ENCODE data around the gene PDZD4.

Gene PDZD4

DNA sequence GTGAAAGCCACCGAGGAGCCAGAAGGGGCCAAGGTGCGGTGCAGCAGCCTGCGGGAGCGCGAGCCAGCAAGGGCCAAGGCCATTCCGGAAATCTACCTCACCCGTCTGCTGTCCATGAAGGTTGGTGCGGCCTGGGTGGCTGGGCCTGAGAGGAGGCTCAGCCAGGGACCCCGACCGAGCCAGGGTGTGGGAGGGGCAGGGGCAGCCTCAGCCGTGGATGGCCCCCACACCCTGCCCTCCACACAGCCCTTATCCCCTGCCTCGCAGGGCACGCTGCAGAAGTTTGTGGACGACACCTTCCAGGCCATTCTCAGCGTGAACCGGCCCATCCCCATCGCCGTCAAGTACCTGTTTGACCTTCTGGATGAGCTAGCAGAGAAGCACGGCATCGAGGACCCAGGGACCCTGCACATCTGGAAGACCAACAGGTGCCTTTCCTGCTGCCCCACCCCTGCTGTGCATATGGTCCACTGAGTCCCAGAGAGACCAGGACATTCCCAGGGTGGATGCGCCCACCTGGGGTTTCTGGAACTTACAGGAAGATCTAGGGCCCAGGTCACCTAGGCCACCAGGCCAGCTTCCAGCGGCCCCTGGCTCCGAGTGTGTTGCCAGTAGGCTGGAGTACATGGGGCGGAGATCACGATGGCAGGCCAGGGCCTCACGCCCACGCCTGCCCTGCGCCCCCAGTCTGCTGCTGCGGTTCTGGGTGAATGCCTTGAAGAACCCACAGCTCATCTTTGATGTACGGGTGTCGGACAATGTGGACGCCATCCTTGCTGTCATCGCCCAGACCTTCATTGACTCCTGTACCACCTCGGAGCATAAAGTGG lies 52.9 kb downstream of the PDZD4 start:
- H2BK15ac ChIP-seq (ENCODE audit: low read depth, poor library complexity, severe bottlenecking): no peak overlapping the region
- DNase-seq: no peak
- H4K8ac ChIP-seq (ENCODE audit: low read length): no peak overlapping the region
- H3K18ac ChIP-seq (ENCODE audit: low read depth in 1 of 2, low read length in 2 of 2): no peak overlapping the region
- H2AK5ac ChIP-seq (ENCODE audit: low read length, severe bottlenecking): no peak overlapping the region
- H3K79me1 ChIP-seq (replicated peaks; ENCODE audit: low read length, poor library complexity, severe bottlenecking): no peaks in the 10 kb centered on the region
- H4K91ac ChIP-seq (ENCODE audit: low read length): no peak overlapping the region
- H3K4me3 ChIP-seq (ENCODE audit: insufficient read depth in 1 of 2, low read depth in 1 of 2, low read length in 2 of 2): no peak overlapping the region
- no peak overlapping the region for H3K23ac ChIP-seq (ENCODE audit: low read length in 2 of 2)
- peaks cover 0 to 60% of the 10 kb centered on the region in 2 experiments for H3K36me3 ChIP-seq (ENCODE audit: control insufficient read depth in 1 of 2, insufficient read depth in 2 of 2, low read depth in 1 of 2, low read length in 2 of 2)
- no peak overlapping the region for H3K4me2 ChIP-seq (ENCODE audit: low read length, poor library complexity, severe bottlenecking)
- no peak overlapping the region for H2BK12ac ChIP-seq (ENCODE audit: low read length in 2 of 2)
- H3K27me3 ChIP-seq (ENCODE audit: control insufficient read depth in 1 of 2, insufficient read depth in 1 of 2, low read length in 2 of 2): peaks cover 0 to 5% of the 10 kb centered on the region in 2 experiments
- H3K9ac ChIP-seq (ENCODE audit: low read length): no peak overlapping the region
- no peaks in the 10 kb centered on the region for H3K9me3 ChIP-seq (ENCODE audit: control insufficient read depth, low read length)
- no peak overlapping the region for H3K14ac ChIP-seq (ENCODE audit: low read length in 2 of 2)
- H2BK120ac ChIP-seq (ENCODE audit: low read depth, low read length): no peak overlapping the region
- no peak overlapping the region for H3K4ac ChIP-seq (ENCODE audit: low read depth in 1 of 2, low read length in 2 of 2)
- H3K4me1 ChIP-seq (ENCODE audit: control insufficient read depth, insufficient read depth, low read depth, low read length): no peaks in the 10 kb centered on the region
- 93% methylated on average over 30 of the region's 34 CpGs for WGBS
- H2AFZ ChIP-seq (ENCODE audit: low read depth, low read length): no peak overlapping the region
- no peak overlapping the region for H3K27ac ChIP-seq (ENCODE audit: low read length, poor library complexity, severe bottlenecking)
- H2BK5ac ChIP-seq (ENCODE audit: low read depth, low read length, poor library complexity, severe bottlenecking): no peak overlapping the region

DNA sequence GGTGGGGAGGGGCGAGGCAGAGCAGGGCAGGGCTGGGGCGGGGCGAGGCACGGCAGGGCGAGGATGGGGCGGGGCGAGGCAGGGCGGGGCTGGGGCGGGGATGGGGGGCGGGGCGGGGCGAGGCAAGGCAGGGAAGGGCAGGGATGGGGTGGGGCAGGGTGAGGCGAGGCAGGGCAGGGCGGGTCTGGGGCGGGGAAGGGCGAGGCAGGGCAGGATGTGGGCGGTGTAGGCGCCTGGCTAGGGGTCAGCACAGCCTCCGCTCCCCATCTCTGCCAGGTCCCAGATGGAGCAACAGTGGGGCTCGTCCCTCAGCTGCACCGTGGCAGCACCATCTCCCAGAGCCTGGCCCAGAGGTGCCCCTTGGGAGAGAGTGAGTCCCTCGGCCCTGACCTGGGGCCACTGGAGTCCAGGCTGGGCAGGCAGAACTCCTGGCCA lies 53.7 kb downstream of the PDZD4 start:
- Histone ChIP-seq H3K4me3 (ENCODE audit: insufficient read depth in 1 of 2, low read depth in 1 of 2, low read length in 2 of 2) (no peak overlapping the region), H2AK5ac (ENCODE audit: low read length, severe bottlenecking) (no peak overlapping the region), H3K4me1 (ENCODE audit: control insufficient read depth, insufficient read depth, low read depth, low read length) (no peaks in the 10 kb centered on the region), H3K4me2 (ENCODE audit: low read length, poor library complexity, severe bottlenecking) (no peak overlapping the region), H3K27me3 (ENCODE audit: control insufficient read depth in 1 of 2, insufficient read depth in 1 of 2, low read length in 2 of 2) (peaks cover 0 to 5% of the 10 kb centered on the region in 2 experiments), H2BK120ac (ENCODE audit: low read depth, low read length) (no peak overlapping the region), H2BK15ac (ENCODE audit: low read depth, poor library complexity, severe bottlenecking) (peak overlapping the region; percentile 36), H2AFZ (ENCODE audit: low read depth, low read length) (no peak overlapping the region), H3K36me3 (ENCODE audit: control insufficient read depth in 1 of 2, insufficient read depth in 2 of 2, low read depth in 1 of 2, low read length in 2 of 2) (peaks cover 0 to 65% of the 10 kb centered on the region in 2 experiments), H3K27ac (ENCODE audit: low read length, poor library complexity, severe bottlenecking) (no peak overlapping the region), H3K9ac (ENCODE audit: low read length) (no peak overlapping the region), H2BK12ac (ENCODE audit: low read length in 2 of 2) (no peak overlapping the region), H3K18ac (ENCODE audit: low read depth in 1 of 2, low read length in 2 of 2) (no peak overlapping the region), H2BK5ac (ENCODE audit: low read depth, low read length, poor library complexity, severe bottlenecking) (no peak overlapping the region), H4K8ac (ENCODE audit: low read length) (no peak overlapping the region), H3K9me3 (ENCODE audit: control insufficient read depth, low read length) (no peaks in the 10 kb centered on the region), H4K91ac (ENCODE audit: low read length) (no peak overlapping the region), H3K79me1 (replicated peaks; ENCODE audit: low read length, poor library complexity, severe bottlenecking) (no peaks in the 10 kb centered on the region), H3K23ac (ENCODE audit: low read length in 2 of 2) (no peak overlapping the region), H3K14ac (ENCODE audit: low read length in 2 of 2) (no peak overlapping the region), H3K4ac (ENCODE audit: low read depth in 1 of 2, low read length in 2 of 2) (no peak overlapping the region)
- no peak for DNase-seq
- 100% methylated on average over 1 of the region's 22 CpGs for WGBS

DNA sequence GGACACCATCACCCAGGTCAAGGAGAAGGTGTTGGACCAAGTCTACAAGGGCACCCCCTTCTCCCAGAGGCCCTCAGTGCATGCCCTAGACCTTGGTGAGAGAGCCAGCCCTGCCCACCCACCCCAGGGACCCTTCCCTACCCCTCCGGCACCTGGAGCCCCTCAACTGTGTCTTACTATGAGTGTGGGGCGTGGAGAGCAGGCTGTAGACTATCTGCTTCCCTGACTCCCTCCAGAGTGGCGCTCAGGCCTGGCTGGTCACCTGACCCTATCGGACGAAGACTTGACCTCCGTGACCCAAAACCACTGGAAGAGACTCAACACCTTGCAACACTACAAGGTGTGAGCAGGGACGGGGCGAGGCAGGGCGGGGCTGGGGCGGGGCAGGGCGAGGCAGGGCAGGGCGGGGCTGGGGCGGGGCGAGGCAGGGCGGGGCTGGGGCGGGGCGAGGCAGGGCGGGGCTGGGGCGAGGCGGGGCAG lies 54.2 kb downstream of the PDZD4 start:
- no peaks in the 10 kb centered on the region for H3K79me1 ChIP-seq (replicated peaks; ENCODE audit: low read length, poor library complexity, severe bottlenecking)
- H4K91ac ChIP-seq (ENCODE audit: low read length): no peak overlapping the region
- H3K9me3 ChIP-seq (ENCODE audit: control insufficient read depth, low read length): no peaks in the 10 kb centered on the region
- no peak overlapping the region for H3K9ac ChIP-seq (ENCODE audit: low read length)
- no peak overlapping the region for H2AK5ac ChIP-seq (ENCODE audit: low read length, severe bottlenecking)
- no peak overlapping the region for H2BK12ac ChIP-seq (ENCODE audit: low read length in 2 of 2)
- no peak overlapping the region for H3K18ac ChIP-seq (ENCODE audit: low read depth in 1 of 2, low read length in 2 of 2)
- 90% methylated on average over 4 of the region's 20 CpGs for WGBS
- no peak for DNase-seq
- H2BK15ac ChIP-seq (ENCODE audit: low read depth, poor library complexity, severe bottlenecking): no peak overlapping the region
- H3K23ac ChIP-seq (ENCODE audit: low read length in 2 of 2): no peak overlapping the region
- H3K36me3 ChIP-seq (ENCODE audit: control insufficient read depth in 1 of 2, insufficient read depth in 2 of 2, low read depth in 1 of 2, low read length in 2 of 2): peaks cover 0 to 70% of the 10 kb centered on the region in 2 experiments
- H3K4me2 ChIP-seq (ENCODE audit: low read length, poor library complexity, severe bottlenecking): no peak overlapping the region
- H3K4me1 ChIP-seq (ENCODE audit: control insufficient read depth, insufficient read depth, low read depth, low read length): no peaks in the 10 kb centered on the region
- peaks cover 0 to 5% of the 10 kb centered on the region in 2 experiments for H3K27me3 ChIP-seq (ENCODE audit: control insufficient read depth in 1 of 2, insufficient read depth in 1 of 2, low read length in 2 of 2)
- H2BK120ac ChIP-seq (ENCODE audit: low read depth, low read length): no peak overlapping the region
- H2BK5ac ChIP-seq (ENCODE audit: low read depth, low read length, poor library complexity, severe bottlenecking): no peak overlapping the region
- no peak overlapping the region for H4K8ac ChIP-seq (ENCODE audit: low read length)
- no peak overlapping the region for H3K4me3 ChIP-seq (ENCODE audit: insufficient read depth in 1 of 2, low read depth in 1 of 2, low read length in 2 of 2)
- H3K14ac ChIP-seq (ENCODE audit: low read length in 2 of 2): no peak overlapping the region
- no peak overlapping the region for H3K27ac ChIP-seq (ENCODE audit: low read length, poor library complexity, severe bottlenecking)
- no peak overlapping the region for H2AFZ ChIP-seq (ENCODE audit: low read depth, low read length)
- no peak overlapping the region for H3K4ac ChIP-seq (ENCODE audit: low read depth in 1 of 2, low read length in 2 of 2)

DNA sequence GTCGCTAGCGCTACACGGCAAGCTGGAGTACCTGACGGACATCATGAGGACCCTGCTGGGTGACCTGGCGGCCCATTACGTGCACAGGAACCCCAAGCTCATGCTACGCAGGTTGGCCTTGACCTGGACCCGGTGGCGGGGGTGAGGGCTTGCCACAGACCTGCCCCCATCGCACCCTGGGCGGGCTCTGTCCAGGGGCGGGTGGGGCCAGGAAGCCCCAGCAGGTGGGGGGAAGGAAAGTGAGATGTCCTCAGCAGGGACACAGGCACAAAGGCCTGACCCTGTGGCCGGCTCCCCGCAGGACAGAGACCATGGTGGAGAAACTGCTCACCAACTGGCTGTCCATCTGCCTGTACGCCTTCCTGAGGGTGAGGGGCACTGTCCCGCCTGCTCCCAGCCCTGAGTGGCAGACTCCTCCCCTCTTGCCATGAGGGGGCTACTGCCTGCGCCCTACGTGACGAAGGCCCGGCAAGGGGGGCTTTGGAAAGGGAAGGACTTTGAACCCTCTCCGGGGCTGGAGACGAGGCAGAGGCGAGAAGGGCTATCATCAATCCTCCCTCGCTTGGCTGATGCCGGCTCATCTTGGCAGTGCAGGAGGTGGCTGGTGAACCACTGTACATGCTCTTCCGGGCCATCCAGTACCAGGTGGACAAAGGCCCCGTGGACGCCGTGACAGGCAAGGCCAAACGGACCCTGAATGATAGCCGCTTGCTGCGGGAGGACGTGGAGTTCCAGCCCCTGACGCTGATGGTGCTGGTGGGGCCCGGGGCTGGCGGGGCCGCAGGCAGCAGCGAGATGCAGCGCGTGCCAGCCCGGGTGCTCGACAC lies 54.8 kb downstream of the PDZD4 start:
- Histone ChIP-seq H4K8ac (ENCODE audit: low read length) (no peak overlapping the region), H3K14ac (ENCODE audit: low read length in 2 of 2) (no peak overlapping the region), H3K27me3 (ENCODE audit: control insufficient read depth in 1 of 2, insufficient read depth in 1 of 2, low read length in 2 of 2) (peaks cover 0 to 5% of the 10 kb centered on the region in 2 experiments), H3K18ac (ENCODE audit: low read depth in 1 of 2, low read length in 2 of 2) (no peak overlapping the region), H3K4me3 (ENCODE audit: insufficient read depth in 1 of 2, low read depth in 1 of 2, low read length in 2 of 2) (no peak overlapping the region), H3K9me3 (ENCODE audit: control insufficient read depth, low read length) (no peaks in the 10 kb centered on the region), H3K9ac (ENCODE audit: low read length) (no peak overlapping the region), H2BK120ac (ENCODE audit: low read depth, low read length) (no peak overlapping the region), H2BK12ac (ENCODE audit: low read length in 2 of 2) (no peak overlapping the region), H3K27ac (ENCODE audit: low read length, poor library complexity, severe bottlenecking) (no peak overlapping the region), H2BK15ac (ENCODE audit: low read depth, poor library complexity, severe bottlenecking) (no peak overlapping the region), H3K4me1 (ENCODE audit: control insufficient read depth, insufficient read depth, low read depth, low read length) (no peaks in the 10 kb centered on the region), H3K36me3 (ENCODE audit: control insufficient read depth in 1 of 2, insufficient read depth in 2 of 2, low read depth in 1 of 2, low read length in 2 of 2) (peaks cover 3 to 76% of the 10 kb centered on the region in 2 experiments), H3K23ac (ENCODE audit: low read length in 2 of 2) (no peak overlapping the region), H3K4ac (ENCODE audit: low read depth in 1 of 2, low read length in 2 of 2) (no peak overlapping the region), H3K79me1 (replicated peaks; ENCODE audit: low read length, poor library complexity, severe bottlenecking) (no peaks in the 10 kb centered on the region), H3K4me2 (ENCODE audit: low read length, poor library complexity, severe bottlenecking) (no peak overlapping the region), H2AK5ac (ENCODE audit: low read length, severe bottlenecking) (no peak overlapping the region), H2BK5ac (ENCODE audit: low read depth, low read length, poor library complexity, severe bottlenecking) (no peak overlapping the region), H2AFZ (ENCODE audit: low read depth, low read length) (no peak overlapping the region), H4K91ac (ENCODE audit: low read length) (no peak overlapping the region)
- 96% methylated on average over 32 of the region's 42 CpGs for WGBS
- DNase-seq: no peak
